ENCODE results near the gene MMGT1. TPM values are rescaled to one million over a fixed set of nuclear protein-coding genes. Genes with fewer than 3 reads are reported as not detected.
A peak's percentile ranks its signal among the peaks of the same experiment; 100 is the strongest.
"Not testable (repeated sequence)": the region's sequence is repeated elsewhere in the genome, so short reads cannot be mapped to it uniquely, and the experiment has no call there.

MMGT1 gene
- total RNA-seq, 8 experiments from 2014 or later = 17.8 to 30.8 (median 23.3) TPM

GRCh38 chrX:135981010-135981409 lies 7.2 kb upstream of the MMGT1 start:
- 62 to 100% (median 100%) methylated on average over 1 to 4 of the region's 5 CpGs; no CpG with 5 or more reads in 7 of the 10 experiments for WGBS, 10 experiments
- no peak for ATAC-seq (replicated peaks in 6 of 8)

DNA sequence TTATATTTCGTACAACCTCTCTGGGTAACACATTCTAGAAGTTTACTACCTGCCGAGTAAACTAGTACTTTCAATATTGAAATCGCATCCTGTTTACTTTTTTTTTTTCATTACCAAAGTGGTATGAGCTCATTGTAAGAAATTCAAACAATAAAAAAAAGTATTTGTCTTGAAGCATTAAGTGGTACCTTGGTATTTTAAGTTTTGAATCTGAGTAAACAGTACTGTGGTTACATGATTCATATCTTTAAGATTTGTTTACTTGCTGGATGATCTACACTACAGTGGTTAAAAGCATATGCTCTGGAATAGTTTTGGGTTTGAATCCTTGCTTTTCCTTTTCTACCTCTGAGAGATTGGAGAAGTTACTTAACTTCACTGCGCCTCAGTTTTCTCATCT lies 3.8 kb upstream of the MMGT1 start:
- WGBS, 10 experiments = 30 to 100% (median 89%) methylated on average over 1 to 4 of the region's 4 CpGs; no CpG with 5 or more reads in 5 of the 10 experiments
- no peak overlapping the region for H3K27ac ChIP-seq
- in situ Hi-C loops (cut with MboI; ENCODE audit: low pct_unique_long_range_greater_than_20kb in 2 of 9, low sequenced_read_pairs in 9 of 9, unreplicated experiment in 9 of 9) = no loop called here
- H3K4me3 ChIP-seq = no peak overlapping the region
- H3K4me1 ChIP-seq (replicated peaks in 1 of 2) = peaks cover under 1 to 6% of the 10 kb centered on the region in 2 donors
- ATAC-seq (replicated peaks in 6 of 8) = no peak

More at GRCh38 chrX:135981010-135981409, 7.2 kb upstream of the MMGT1 start:
- in situ Hi-C loops (cut with MboI; ENCODE audit: low pct_unique_long_range_greater_than_20kb in 2 of 9, low sequenced_read_pairs in 9 of 9, unreplicated experiment in 9 of 9) = no loop called here
- no peak overlapping the region for H3K27ac ChIP-seq
- H3K4me3 ChIP-seq = no peak overlapping the region
- peaks cover 0 to 6% of the 10 kb centered on the region in 2 donors for H3K4me1 ChIP-seq (replicated peaks in 1 of 2)

- ATAC-seq (replicated peaks in 6 of 8) = no peak
- Histone ChIP-seq H3K4me1 (replicated peaks in 1 of 2) (peaks cover 10 to 13% of the 10 kb centered on the region in 2 donors), H3K27ac (no peak overlapping the region), H3K4me3 (no peak overlapping the region)
- in situ Hi-C loops (cut with MboI; ENCODE audit: low pct_unique_long_range_greater_than_20kb in 2 of 9, low sequenced_read_pairs in 9 of 9, unreplicated experiment in 9 of 9) = no loop called here
- 60 to 100% (median 100%) methylated on average over 1 of the region's 1 CpG; no CpG with 5 or more reads in 6 of the 10 experiments for WGBS, 10 experiments
Measured at GRCh38 chrX:135975421-135975820, 1.6 kb upstream of the MMGT1 start.

DNA sequence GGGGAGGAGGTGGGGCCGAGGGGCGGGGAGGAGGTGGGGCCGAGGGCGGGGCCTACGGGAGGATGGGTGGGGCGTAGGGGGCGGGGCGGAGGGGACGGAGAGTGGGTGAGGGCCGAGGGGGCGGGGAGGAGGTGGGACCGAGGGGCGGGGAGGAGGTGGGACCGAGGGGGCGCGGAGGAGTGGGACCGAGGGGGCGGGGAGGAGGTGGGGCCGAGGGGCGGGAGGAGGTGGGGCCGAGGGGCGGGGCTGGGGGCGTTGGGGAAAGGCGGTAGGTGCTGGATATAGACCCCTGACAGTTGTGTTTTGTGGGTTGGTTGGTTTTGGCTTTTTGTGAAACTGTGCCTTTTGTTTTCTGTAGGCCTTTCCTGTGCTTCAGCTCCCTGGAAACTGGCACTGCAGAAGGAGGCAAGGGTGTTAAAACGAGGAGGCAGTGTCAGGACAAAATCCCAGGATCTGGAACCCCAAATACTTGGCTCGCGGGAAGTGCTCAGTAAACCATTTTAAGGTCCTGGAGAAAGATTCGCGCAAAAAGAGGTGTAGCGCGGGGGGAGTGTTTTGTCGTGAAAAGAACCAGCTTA lies 580 bp upstream of the MMGT1 start:
- 11 to 44% methylated on average over 5 to 7 of the region's 32 CpGs; no CpG with 5 or more reads in 8 of the 10 experiments for WGBS, 10 experiments
- H3K4me1 ChIP-seq (replicated peaks in 1 of 2) = peaks cover 10 to 13% of the 10 kb centered on the region in 2 donors
- no peak overlapping the region for H3K27ac ChIP-seq
- peak in 6 of 8 experiments; percentile 2 to 50 (median 38) for ATAC-seq (replicated peaks in 6 of 8)
- in situ Hi-C loops (cut with MboI; ENCODE audit: low pct_unique_long_range_greater_than_20kb in 2 of 9, low sequenced_read_pairs in 9 of 9, unreplicated experiment in 9 of 9) = no loop called here
- peak overlapping the region; percentile 36 to 53 (median 39) for H3K4me3 ChIP-seq

DNA sequence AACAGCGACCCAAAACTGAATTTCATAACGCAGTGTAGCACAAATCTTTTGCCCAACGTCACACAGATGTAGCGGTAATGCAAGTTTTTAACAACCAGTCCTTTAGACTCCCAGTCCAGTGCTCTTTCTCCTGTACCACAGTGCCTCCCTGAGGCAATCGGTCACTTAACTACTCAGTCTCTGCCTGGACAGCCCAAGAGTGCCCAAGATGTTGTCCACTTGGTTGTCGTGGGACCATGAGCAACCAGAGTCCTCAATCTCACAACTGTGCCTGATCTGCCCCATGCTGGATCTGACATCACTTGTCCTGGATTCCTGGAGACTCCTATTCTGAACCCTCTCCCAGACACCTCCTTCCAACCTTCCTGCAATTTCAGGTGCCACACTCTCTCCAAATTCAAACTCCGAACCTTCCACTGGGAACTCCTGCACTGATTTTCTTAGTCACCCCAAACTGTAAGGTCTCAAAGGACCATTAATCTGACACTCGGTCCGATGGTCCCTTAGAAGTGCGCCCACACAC lies 702 bp downstream of the MMGT1 start:
- in situ Hi-C loops (cut with MboI; ENCODE audit: low pct_unique_long_range_greater_than_20kb in 2 of 9, low sequenced_read_pairs in 9 of 9, unreplicated experiment in 9 of 9) = no loop called here
- peak overlapping the region; percentile 95 to 99 for H3K27ac ChIP-seq
- peak; percentile 30 to 55 (median 46) for ATAC-seq (replicated peaks in 6 of 8)

GRCh38 chrX:135951291-135951690 lies 22.5 kb downstream of the MMGT1 start:
- ATAC-seq (replicated peaks in 6 of 8) = no peak
- in situ Hi-C loops (cut with MboI; ENCODE audit: low pct_unique_long_range_greater_than_20kb in 2 of 9, low sequenced_read_pairs in 9 of 9, unreplicated experiment in 9 of 9) = no loop called here
- no peak overlapping the region for H3K4me3 ChIP-seq
- H3K27ac ChIP-seq = no peak overlapping the region
- WGBS, 10 experiments = 0 to 87% (median 57%) methylated on average over 1 to 3 of the region's 4 CpGs; no CpG with 5 or more reads in 6 of the 10 experiments
- no peaks in the 10 kb centered on the region for H3K4me1 ChIP-seq (replicated peaks in 1 of 2)

More for the DNA sequence above, 702 bp downstream of the MMGT1 start:
- Histone ChIP-seq H3K4me3 (peak overlapping the region; percentile 75 to 99 (median 86)), H3K4me1 (replicated peaks in 1 of 2) (peaks cover 10 to 13% of the 10 kb centered on the region in 2 donors)
- 0 to 29% (median 9%) methylated on average over 3 to 5 of the region's 10 CpGs; no CpG with 5 or more reads in 6 of the 10 experiments for WGBS, 10 experiments

GRCh38 chrX:135944486-135944885 lies 29.3 kb downstream of the MMGT1 start:
- WGBS, 10 experiments = 20 to 88% (median 48%) methylated on average over 2 of the region's 2 CpGs; no CpG with 5 or more reads in 7 of the 10 experiments
- H3K4me1 ChIP-seq (replicated peaks in 1 of 2) = no peaks in the 10 kb centered on the region
- ATAC-seq (replicated peaks in 6 of 8) = no peak
- no peak overlapping the region for H3K27ac ChIP-seq
- in situ Hi-C loops (cut with MboI; ENCODE audit: low pct_unique_long_range_greater_than_20kb in 2 of 9, low sequenced_read_pairs in 9 of 9, unreplicated experiment in 9 of 9) = no loop called here
- H3K4me3 ChIP-seq = no peak overlapping the region

GRCh38 chrX:135931644-135932487 lies 41.9 kb downstream of the MMGT1 start:
- no peaks in the 10 kb centered on the region for H3K4me1 ChIP-seq (replicated peaks in 1 of 2)
- no peak overlapping the region for H3K4me3 ChIP-seq
- WGBS, 10 experiments = 30 to 91% (median 39%) methylated on average over 1 to 12 of the region's 19 CpGs; no CpG with 5 or more reads in 5 of the 10 experiments
- in situ Hi-C loops (cut with MboI; ENCODE audit: low pct_unique_long_range_greater_than_20kb in 2 of 9, low sequenced_read_pairs in 9 of 9, unreplicated experiment in 9 of 9) = no loop called here
- peak; percentile 56 to 86 (median 70) for ATAC-seq (replicated peaks in 6 of 8)
- H3K27ac ChIP-seq = no peak overlapping the region

DNA sequence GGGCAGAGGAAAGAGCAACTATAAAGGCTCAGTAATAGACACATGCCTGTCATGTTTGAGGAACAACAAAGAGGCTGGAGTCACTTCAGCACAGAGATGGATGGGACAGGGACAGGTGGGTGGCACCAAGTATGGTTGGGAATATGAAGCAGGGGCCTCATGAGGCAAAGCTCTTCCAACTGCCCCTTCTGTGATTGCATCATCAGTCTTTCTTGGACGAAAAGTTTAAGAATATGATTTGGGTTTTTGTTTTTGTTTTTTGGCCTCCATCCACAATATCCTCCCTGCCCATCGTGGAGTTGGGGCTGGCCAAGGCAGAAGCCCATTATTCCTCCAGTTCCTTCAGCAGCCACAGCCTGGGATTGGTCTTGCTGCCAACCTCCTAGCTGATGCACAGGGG lies 45.9 kb downstream of the MMGT1 start:
- in situ Hi-C loops (cut with MboI; ENCODE audit: low pct_unique_long_range_greater_than_20kb in 2 of 9, low sequenced_read_pairs in 9 of 9, unreplicated experiment in 9 of 9) = no loop called here
- no peak overlapping the region for H3K27ac ChIP-seq
- H3K4me1 ChIP-seq (replicated peaks in 1 of 2) = no peaks in the 10 kb centered on the region
- 20 to 40% (median 27%) methylated on average over 1 to 2 of the region's 2 CpGs; no CpG with 5 or more reads in 7 of the 10 experiments for WGBS, 10 experiments
- no peak for ATAC-seq (replicated peaks in 6 of 8)
- H3K4me3 ChIP-seq = no peak overlapping the region

- H3K4me1 ChIP-seq (replicated peaks in 1 of 2) = no peaks in the 10 kb centered on the region
- H3K4me3 ChIP-seq = no peak overlapping the region
- ATAC-seq (replicated peaks in 6 of 8) = no peak
- 20 to 80% (median 71%) methylated on average over 1 to 5 of the region's 5 CpGs; no CpG with 5 or more reads in 7 of the 10 experiments for WGBS, 10 experiments
- no peak overlapping the region for H3K27ac ChIP-seq
- in situ Hi-C loops (cut with MboI; ENCODE audit: low pct_unique_long_range_greater_than_20kb in 2 of 9, low sequenced_read_pairs in 9 of 9, unreplicated experiment in 9 of 9) = no loop called here
Measured at GRCh38 chrX:135923353-135923752, 50.4 kb downstream of the MMGT1 start.

- in situ Hi-C loops (cut with MboI; ENCODE audit: low pct_unique_long_range_greater_than_20kb in 2 of 9, low sequenced_read_pairs in 9 of 9, unreplicated experiment in 9 of 9); H3K4me1 ChIP-seq (replicated peaks in 1 of 2); H3K4me3 ChIP-seq; H3K27ac ChIP-seq: not testable (repeated sequence)
- ATAC-seq (replicated peaks in 6 of 8) = peak in 3 of 8 experiments; percentile 87 to 91 (median 90)
- WGBS, 10 experiments = 17% methylated on average over 1 of the region's 1 CpG; no CpG with 5 or more reads in 9 of the 10 experiments
Measured at GRCh38 chrX:135920516-135920915, 53.3 kb downstream of the MMGT1 start.

DNA sequence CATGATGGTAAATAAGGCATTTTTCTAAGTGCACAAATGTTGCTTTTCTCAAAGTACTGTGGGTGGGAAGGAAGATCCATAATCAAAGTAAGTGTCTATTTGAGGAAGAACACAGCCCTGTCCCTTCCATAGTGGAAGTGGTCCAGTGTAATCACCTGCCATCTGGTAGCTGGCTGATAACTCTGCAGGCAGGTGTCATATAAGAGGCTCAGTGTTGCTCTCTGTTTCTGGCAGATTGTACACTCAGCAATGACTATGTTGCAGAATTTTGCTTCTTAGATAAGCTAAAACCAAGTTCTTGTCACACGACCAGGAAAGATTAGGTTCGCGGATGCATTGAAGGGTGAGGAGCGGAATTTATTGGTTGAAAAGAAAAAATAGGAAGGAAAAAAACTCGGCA lies 59.4 kb downstream of the MMGT1 start:
- H3K27ac ChIP-seq = no peak overlapping the region
- no peak overlapping the region for H3K4me3 ChIP-seq
- no peak for ATAC-seq (replicated peaks in 6 of 8)
- in situ Hi-C loops (cut with MboI; ENCODE audit: low pct_unique_long_range_greater_than_20kb in 2 of 9, low sequenced_read_pairs in 9 of 9, unreplicated experiment in 9 of 9) = no loop called here
- H3K4me1 ChIP-seq (replicated peaks in 1 of 2) = no peaks in the 10 kb centered on the region
- WGBS, 10 experiments = 50 to 85% (median 57%) methylated on average over 4 to 5 of the region's 5 CpGs; no CpG with 5 or more reads in 7 of the 10 experiments

All from motor neuron (in vitro differentiated cells).